ENCODE results near the gene SLC2A11. TPM values are rescaled to one million over a fixed set of nuclear protein-coding genes. Genes with fewer than 3 reads are reported as not detected.
A peak's percentile ranks its signal among the peaks of the same experiment; 100 is the strongest.

The SLC2A11 gene
- total RNA-seq, 1 experiment from 2014 or later = 17.2 TPM

DNA sequence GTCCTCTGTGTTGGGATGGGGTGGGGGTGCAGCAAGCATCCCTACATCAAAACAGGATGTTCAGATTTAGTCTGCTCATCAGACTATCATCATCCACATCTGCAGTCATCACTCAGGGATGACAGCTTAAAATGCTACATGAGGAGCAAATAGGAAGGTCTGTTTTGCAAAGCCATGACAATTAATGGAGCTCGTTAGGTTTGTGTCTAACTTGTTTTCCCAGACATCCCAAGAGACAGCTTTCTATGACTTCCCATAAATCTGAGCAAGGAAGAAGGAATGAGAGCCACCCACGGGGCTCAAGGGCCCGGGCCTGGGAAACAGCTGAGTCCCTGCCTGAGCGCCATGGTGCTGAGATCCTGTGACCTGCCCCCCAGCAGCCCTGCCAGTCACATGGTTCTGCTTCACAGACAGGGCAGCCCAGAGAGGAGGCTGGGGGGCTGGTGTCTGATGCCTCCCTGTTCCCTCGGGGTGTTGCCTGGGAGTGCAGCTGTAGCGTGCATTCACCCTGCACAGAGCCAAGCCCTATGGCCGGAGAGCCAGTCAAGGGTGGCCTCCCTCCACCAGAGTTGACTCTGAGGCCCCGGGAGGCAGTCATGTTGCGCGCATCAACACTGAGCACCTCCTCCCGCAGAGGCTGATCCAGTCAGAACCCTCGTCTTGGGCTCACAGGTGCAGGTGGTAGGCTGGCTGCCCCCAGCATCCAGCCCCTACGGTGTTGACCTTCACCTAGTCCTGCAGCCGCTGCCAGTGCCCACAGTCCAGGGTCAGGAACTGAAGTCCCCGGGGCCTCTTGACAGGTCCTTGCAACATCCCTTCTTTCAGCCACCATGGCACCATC is 30.9 kb upstream of the SLC2A11 start:
- Histone ChIP-seq H3K27me3 (ENCODE audit: insufficient read depth, low read length) (no peaks in the 10 kb centered on the region), H2AFZ (ENCODE audit: low read depth, low read length, poor library complexity, severe bottlenecking) (no peak overlapping the region), H3K9ac (ENCODE audit: low read length) (no peak overlapping the region), H3K27ac (ENCODE audit: low read depth, low read length) (peak overlapping the region; percentile 47), H3K4me3 (replicated peaks in 1 of 2; ENCODE audit: low read depth in 1 of 2, low read length in 2 of 2) (no peak overlapping the region), H4K20me1 (ENCODE audit: insufficient read depth) (no peaks in the 10 kb centered on the region), H3K36me3 (ENCODE audit: control insufficient read depth in 1 of 2, insufficient read depth in 2 of 2, low read length in 2 of 2) (peaks cover 17 to 37% of the 10 kb centered on the region in 2 experiments; a peak in 3 of 4 replicates), H3K79me2 (ENCODE audit: insufficient read depth, low read length) (no peaks in the 10 kb centered on the region; the same call in 1 of the 2 replicates), H3K9me2 (ENCODE audit: insufficient read depth) (no peaks in the 10 kb centered on the region), H3K4me2 (ENCODE audit: low read length) (no peak overlapping the region), H3K4me1 (ENCODE audit: control insufficient read depth in 1 of 2, insufficient read depth in 2 of 2, low read length in 2 of 2) (no peaks in the 10 kb centered on the region), H3K9me3 (ENCODE audit: control insufficient read depth in 1 of 2, insufficient read depth in 1 of 2, low read depth in 1 of 2, low read length in 2 of 2) (no peaks in the 10 kb centered on the region)
- POLR2A ChIA-PET = no interaction called here
- ATAC-seq (no peak), DNase-seq (ENCODE audit: low read depth, low spot score) (no peak)
- RAD21 ChIA-PET (ENCODE audit: low non-redundant PET in 1 of 2, low total read pairs in 2 of 2, uncharacterized antibody in 2 of 2, unreplicated experiment in 2 of 2) = no interaction called here
- BruUV-seq (replicated peaks) = no TSS peak
- CTCF ChIA-PET = no interaction called here
- no peak for TF ChIP-seq FOSL1 (IDR thresholded peaks at IDR 0.05; ENCODE audit: low read depth)
- TF ChIP-seq EZH2 (IDR thresholded peaks at IDR 0.05) = no peak
- no peak for TF ChIP-seq SRF (IDR thresholded peaks at IDR 0.05; ENCODE audit: low read depth)
- TF ChIP-seq, protein P1, sequence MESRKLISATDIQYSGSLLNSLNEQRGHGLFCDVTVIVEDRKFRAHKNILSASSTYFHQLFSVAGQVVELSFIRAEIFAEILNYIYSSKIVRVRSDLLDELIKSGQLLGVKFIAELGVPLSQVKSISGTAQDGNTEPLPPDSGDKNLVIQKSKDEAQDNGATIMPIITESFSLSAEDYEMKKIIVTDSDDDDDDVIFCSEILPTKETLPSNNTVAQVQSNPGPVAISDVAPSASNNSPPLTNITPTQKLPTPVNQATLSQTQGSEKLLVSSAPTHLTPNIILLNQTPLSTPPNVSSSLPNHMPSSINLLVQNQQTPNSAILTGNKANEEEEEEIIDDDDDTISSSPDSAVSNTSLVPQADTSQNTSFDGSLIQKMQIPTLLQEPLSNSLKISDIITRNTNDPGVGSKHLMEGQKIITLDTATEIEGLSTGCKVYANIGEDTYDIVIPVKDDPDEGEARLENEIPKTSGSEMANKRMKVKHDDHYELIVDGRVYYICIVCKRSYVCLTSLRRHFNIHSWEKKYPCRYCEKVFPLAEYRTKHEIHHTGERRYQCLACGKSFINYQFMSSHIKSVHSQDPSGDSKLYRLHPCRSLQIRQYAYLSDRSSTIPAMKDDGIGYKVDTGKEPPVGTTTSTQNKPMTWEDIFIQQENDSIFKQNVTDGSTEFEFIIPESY (IDR thresholded peaks at IDR 0.05; ENCODE audit: extremely low read depth, insufficient replicate concordance, low read length) = no peak
- no peak for TF ChIP-seq CEBPB (IDR thresholded peaks at IDR 0.05; ENCODE audit: low read depth)
- TF ChIP-seq, protein P2, sequence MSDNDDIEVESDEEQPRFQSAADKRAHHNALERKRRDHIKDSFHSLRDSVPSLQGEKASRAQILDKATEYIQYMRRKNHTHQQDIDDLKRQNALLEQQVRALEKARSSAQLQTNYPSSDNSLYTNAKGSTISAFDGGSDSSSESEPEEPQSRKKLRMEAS (IDR thresholded peaks at IDR 0.05) = no peak
- TF ChIP-seq SIN3A (IDR thresholded peaks at IDR 0.05; ENCODE audit: low read depth) = no peak
- TF ChIP-seq, protein P3, sequence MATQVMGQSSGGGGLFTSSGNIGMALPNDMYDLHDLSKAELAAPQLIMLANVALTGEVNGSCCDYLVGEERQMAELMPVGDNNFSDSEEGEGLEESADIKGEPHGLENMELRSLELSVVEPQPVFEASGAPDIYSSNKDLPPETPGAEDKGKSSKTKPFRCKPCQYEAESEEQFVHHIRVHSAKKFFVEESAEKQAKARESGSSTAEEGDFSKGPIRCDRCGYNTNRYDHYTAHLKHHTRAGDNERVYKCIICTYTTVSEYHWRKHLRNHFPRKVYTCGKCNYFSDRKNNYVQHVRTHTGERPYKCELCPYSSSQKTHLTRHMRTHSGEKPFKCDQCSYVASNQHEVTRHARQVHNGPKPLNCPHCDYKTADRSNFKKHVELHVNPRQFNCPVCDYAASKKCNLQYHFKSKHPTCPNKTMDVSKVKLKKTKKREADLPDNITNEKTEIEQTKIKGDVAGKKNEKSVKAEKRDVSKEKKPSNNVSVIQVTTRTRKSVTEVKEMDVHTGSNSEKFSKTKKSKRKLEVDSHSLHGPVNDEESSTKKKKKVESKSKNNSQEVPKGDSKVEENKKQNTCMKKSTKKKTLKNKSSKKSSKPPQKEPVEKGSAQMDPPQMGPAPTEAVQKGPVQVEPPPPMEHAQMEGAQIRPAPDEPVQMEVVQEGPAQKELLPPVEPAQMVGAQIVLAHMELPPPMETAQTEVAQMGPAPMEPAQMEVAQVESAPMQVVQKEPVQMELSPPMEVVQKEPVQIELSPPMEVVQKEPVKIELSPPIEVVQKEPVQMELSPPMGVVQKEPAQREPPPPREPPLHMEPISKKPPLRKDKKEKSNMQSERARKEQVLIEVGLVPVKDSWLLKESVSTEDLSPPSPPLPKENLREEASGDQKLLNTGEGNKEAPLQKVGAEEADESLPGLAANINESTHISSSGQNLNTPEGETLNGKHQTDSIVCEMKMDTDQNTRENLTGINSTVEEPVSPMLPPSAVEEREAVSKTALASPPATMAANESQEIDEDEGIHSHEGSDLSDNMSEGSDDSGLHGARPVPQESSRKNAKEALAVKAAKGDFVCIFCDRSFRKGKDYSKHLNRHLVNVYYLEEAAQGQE (IDR thresholded peaks at IDR 0.05; ENCODE audit: low read depth) = no peak
- TF ChIP-seq EGR1 (IDR thresholded peaks at IDR 0.05; ENCODE audit: low read depth) = no peak
- no peak for TF ChIP-seq ZNF274 (IDR thresholded peaks at IDR 0.05; ENCODE audit: low read depth, low read length)
- intact Hi-C loops (cut with micrococcal nuclease) = no loop called here
